Smooth muscle cell (in vitro differentiated cells): ENCODE measurements around the gene SCN5A. TPM values are rescaled to one million over a fixed set of nuclear protein-coding genes. Genes with fewer than 3 reads are reported as not detected.

Experiments
- DNase-seq: peaks from one replicate; lab custom pipeline; 2025; ENCODE audit not compliant: unreplicated experiment; lab: John Stamatoyannopoulos, UW
- H2AFZ ChIP-seq: fragments of 200-600 bp; sonication (generic); 2 replicates; pipeline ENCODE4 v1.6.0; 2016; ENCODE audit warnings: antibody characterized with exemption, low read depth, mild to moderate bottlenecking
- H3F3A ChIP-seq: fragments of 200-600 bp; sonication (generic); 2 replicates; pipeline ENCODE4 v1.6.0; 2017; ENCODE audit warnings: antibody characterized with exemption, low read depth
- H3K27ac ChIP-seq: fragments of 200-600 bp; sonication (generic); 2 replicates; pipeline ENCODE4 v1.5.1; 2016; ENCODE audit warnings: low read depth, mild to moderate bottlenecking
- H3K27me3 ChIP-seq: fragments of 200-600 bp; sonication (generic); 2 replicates; pipeline ENCODE4 v1.6.1; 2016; ENCODE audit warnings: low read depth, mild to moderate bottlenecking
- H3K36me3 ChIP-seq: fragments of 200-600 bp; sonication (generic); 2 replicates; pipeline ENCODE4 v1.5.1; 2016; ENCODE audit warnings: low read depth
- H3K4me1 ChIP-seq: fragments of 200-600 bp; sonication (generic); 2 replicates; pipeline ENCODE4 v1.5.1; 2016; ENCODE audit warnings: low read depth
- H3K4me2 ChIP-seq: fragments of 200-600 bp; sonication (generic); 2 replicates; pipeline ENCODE4 v1.6.0; 2016; ENCODE audit warnings: mild to moderate bottlenecking
- H3K4me3 ChIP-seq: fragments of 200-600 bp; sonication (generic); 2 replicates; pipeline ENCODE4 v1.5.1; 2016; ENCODE audit warnings: mild to moderate bottlenecking
- H3K79me2 ChIP-seq: fragments of 200-600 bp; sonication (generic); 2 replicates; pipeline ENCODE4 v1.6.0; 2016; ENCODE audit warnings: low read depth, mild to moderate bottlenecking
- H3K9ac ChIP-seq: fragments of 200-600 bp; sonication (generic); 2 replicates; pipeline ENCODE4 v1.6.0; 2016; ENCODE audit warnings: low read depth
- H3K9me3 ChIP-seq: fragments of 200-600 bp; sonication (generic); replicated peaks from 2 replicates; pipeline ENCODE4 v1.5.1; 2016; ENCODE audit warnings: low read depth
- H4K20me1 ChIP-seq: fragments of 200-600 bp; sonication (generic); 2 replicates; pipeline ENCODE4 v1.6.0; 2016; ENCODE audit warnings: low read depth
- WGBS: methylation state at CpG from one replicate; pipeline ENCODE4 v1.1.7; 2016; ENCODE audit warnings: low lambda C conversion rate; 5-methylcytosine and 5-hydroxymethylcytosine counted together
- polyA plus RNA-seq: library from polyadenylated mRNA; unstranded; fragments of >200 nt; fragmentation: Nextera tagmentation; extraction: Ambion mirVana; gene quantifications from 2 replicates; pipeline ENCODE4 v1.2.1, GENCODE V29; 2016
- small RNA-seq: library from RNA; depleted of rRNA; stranded (forward); fragments of <200 nt; gene quantifications from one replicate; pipeline ENCODE3, GENCODE V24; 2014
- total RNA-seq: library from RNA; depleted of rRNA; stranded (reverse); fragments of >200 nt; gene quantifications from 2 replicates; pipeline ENCODE4 v1.2.3, GENCODE V29; 2014
- TF ChIP-seq, protein P1 (sequence below): fragments of 200-600 bp; sonication (generic); IDR thresholded peaks from 2 replicates; pipeline ENCODE4 v1.5.1; 2017; ENCODE audit warnings: borderline replicate concordance, mild to moderate bottlenecking, antibody characterized with exemption; ENCODE audit not compliant: insufficient read depth, poor library complexity, severe bottlenecking

The SCN5A gene
- total and polyA plus RNA-seq, 2 experiments from 2014 or later = 0.93 to 3.4 TPM

DNA sequence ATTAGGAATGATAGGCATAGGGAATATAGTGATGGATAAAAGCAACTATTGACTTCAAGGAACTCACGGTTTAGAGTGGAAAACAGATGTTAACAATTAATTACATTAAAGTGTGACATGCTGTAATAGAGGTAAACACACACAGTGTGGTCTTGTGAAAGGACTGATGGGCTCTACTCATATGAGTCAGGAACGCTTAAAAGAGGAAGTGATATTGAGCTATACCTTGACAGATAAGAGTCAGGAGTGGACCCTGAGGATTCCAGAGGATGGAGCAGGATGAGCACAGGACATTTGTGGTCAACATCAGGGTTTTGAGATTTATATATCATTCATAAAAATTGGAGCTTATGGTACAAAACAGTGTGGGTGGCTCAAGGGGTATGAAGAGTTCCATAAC is 142.4 kb downstream of the SCN5A start:
- TF ChIP-seq, protein P1, sequence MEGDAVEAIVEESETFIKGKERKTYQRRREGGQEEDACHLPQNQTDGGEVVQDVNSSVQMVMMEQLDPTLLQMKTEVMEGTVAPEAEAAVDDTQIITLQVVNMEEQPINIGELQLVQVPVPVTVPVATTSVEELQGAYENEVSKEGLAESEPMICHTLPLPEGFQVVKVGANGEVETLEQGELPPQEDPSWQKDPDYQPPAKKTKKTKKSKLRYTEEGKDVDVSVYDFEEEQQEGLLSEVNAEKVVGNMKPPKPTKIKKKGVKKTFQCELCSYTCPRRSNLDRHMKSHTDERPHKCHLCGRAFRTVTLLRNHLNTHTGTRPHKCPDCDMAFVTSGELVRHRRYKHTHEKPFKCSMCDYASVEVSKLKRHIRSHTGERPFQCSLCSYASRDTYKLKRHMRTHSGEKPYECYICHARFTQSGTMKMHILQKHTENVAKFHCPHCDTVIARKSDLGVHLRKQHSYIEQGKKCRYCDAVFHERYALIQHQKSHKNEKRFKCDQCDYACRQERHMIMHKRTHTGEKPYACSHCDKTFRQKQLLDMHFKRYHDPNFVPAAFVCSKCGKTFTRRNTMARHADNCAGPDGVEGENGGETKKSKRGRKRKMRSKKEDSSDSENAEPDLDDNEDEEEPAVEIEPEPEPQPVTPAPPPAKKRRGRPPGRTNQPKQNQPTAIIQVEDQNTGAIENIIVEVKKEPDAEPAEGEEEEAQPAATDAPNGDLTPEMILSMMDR = no peak
- Histone ChIP-seq H3K9ac (no peak overlapping the region), H3K36me3 (peaks cover 12% of the 10 kb centered on the region), H3K27me3 (no peaks in the 10 kb centered on the region), H4K20me1 (no peaks in the 10 kb centered on the region), H2AFZ (no peak overlapping the region), H3K4me3 (no peak overlapping the region), H3K4me2 (no peak overlapping the region), H3K79me2 (no peaks in the 10 kb centered on the region), H3K27ac (no peak overlapping the region), H3F3A (no peaks in the 10 kb centered on the region), H3K4me1 (no peaks in the 10 kb centered on the region), H3K9me3 (no peaks in the 10 kb centered on the region)
- no peak for DNase-seq
- WGBS = 96% methylated on average over 2 of the region's 2 CpGs

DNA sequence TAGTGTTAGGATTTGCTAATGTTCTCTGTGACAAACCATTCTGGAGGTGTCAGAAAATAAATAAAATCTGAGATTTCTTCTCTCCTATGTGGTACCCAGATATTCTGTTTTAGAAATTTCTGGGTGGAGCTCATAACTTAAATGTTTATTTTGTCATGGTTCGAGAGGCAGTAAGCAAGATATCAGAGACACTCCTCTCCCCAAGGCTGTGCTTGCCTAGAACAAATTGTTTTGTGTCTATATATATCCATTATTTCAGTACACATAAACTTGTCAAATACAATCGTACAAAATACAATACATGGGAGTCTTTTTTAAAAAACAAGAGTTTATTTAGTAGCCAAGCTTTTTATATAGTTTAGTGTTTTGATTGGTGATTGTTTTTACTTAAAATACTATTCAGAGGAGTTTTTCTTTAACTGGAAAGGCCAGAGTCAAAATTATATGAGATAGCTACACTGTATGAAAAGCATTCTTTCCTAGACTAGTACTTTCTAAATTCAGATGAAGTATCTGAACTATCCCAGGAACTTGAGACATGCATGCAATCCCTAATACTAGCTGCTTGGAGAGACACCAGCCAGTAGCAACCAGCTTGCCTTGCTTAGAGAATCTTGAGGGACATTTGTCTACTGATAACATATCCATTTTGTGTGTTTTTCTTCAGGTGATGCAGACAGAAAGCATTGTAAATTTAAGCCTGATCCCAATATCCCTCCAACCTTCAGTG is 148.6 kb downstream of the SCN5A start:
- TF ChIP-seq, protein P1 = no peak
- H3K79me2 ChIP-seq = no peaks in the 10 kb centered on the region
- DNase-seq = no peak
- no peak overlapping the region for H3K4me3 ChIP-seq
- no peak overlapping the region for H3K27ac ChIP-seq
- H3K4me2 ChIP-seq = no peak overlapping the region
- peaks cover 10% of the 10 kb centered on the region for H3K4me1 ChIP-seq
- no peak overlapping the region for H3K9ac ChIP-seq
- H3K36me3 ChIP-seq = peaks cover 3% of the 10 kb centered on the region
- WGBS = 89% methylated on average over 2 of the region's 2 CpGs
- no peaks in the 10 kb centered on the region for H3K9me3 ChIP-seq
- H4K20me1 ChIP-seq = no peaks in the 10 kb centered on the region
- H2AFZ ChIP-seq = no peak overlapping the region
- no peaks in the 10 kb centered on the region for H3K27me3 ChIP-seq
- H3F3A ChIP-seq = peaks cover 1% of the 10 kb centered on the region

Small RNAs within 50 kb of the gene (small RNA-seq; reads per million reads assigned to genes)
- gene RF00019 = not detected

Other genes starting within 250 kb of the SCN5A start
- gene ACVR2B, start 195.8 kb downstream of the SCN5A start, total RNA-seq = 8.6 and 10.0 TPM in 2 replicates
- gene ACVR2B, start 195.8 kb downstream of the SCN5A start, polyA plus RNA-seq = 2.1 and 7.5 TPM in 2 replicates
- gene EXOG, start 153.3 kb downstream of the SCN5A start, total RNA-seq = 5.2 and 7.7 TPM in 2 replicates
- 3.9 and 9.4 TPM in 2 replicates for gene EXOG, start 153.3 kb downstream of the SCN5A start, polyA plus RNA-seq
- gene SCN10A, start 166.5 kb upstream of the SCN5A start, total RNA-seq = not detected in 2 replicates
- gene SCN10A, start 166.5 kb upstream of the SCN5A start, polyA plus RNA-seq = not detected in 2 replicates